WTC11 (cell line): Measurements from ENCODE around the gene MALL.
"Not testable (repeated sequence)": the region's sequence is repeated elsewhere in the genome, so short reads cannot be mapped to it uniquely, and the experiment has no call there.

Experiments used
- CTCF ChIP-seq: fragments of 200-600 bp; IDR thresholded peaks from 2 replicates; pipeline ENCODE4 v1.8.0; 2022; ENCODE audit warnings: antibody characterized with exemption
- ZNF416 ChIP-seq: fragments of 250-450 bp; sonication (Bioruptor Pico); IDR thresholded peaks from 2 replicates; pipeline ENCODE4 v1.9.0; 2021; ENCODE audit warnings: mild to moderate bottlenecking, inconsistent platforms

DNA sequence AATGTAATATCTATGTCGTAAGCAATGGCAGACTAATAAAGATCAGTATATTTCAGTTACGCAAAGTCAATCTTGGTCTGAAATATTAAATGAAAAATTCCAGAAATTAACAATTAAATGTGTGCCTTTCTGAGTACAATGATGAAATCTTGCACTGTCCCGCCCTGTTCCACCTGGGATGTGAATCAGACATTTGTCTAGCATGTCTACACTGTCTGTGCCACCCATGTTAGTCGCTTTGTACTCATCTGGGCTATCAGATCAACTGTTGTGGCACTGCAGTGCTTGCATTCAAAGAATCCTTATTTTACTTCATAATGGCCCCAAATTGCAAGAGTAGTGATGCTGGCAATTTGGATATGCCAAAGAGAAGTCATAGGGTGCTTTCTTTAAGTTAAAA, 25.5 kb downstream of the MALL start:
- not testable (repeated sequence) for TF ChIP-seq CTCF, ZNF416
